Stimulated activated CD4-positive, alpha-beta T cell treated with anti-CD3 and anti-CD28 coated beads, Interleukin-12 subunit alpha, Interleukin-12 subunit beta, amount 100 ng/mL, for 48 hours (primary cell): ENCODE results near the gene PIM3.

ENCODE experiments used
- DNase-seq, 3 donors: peaks; one replicate each; pipeline ENCODE4 v3.0.0-alpha.2; 2020; ENCODE audit warnings: low read depth in 2 of 3, low spot score in 1 of 3

Gene PIM3

DNA sequence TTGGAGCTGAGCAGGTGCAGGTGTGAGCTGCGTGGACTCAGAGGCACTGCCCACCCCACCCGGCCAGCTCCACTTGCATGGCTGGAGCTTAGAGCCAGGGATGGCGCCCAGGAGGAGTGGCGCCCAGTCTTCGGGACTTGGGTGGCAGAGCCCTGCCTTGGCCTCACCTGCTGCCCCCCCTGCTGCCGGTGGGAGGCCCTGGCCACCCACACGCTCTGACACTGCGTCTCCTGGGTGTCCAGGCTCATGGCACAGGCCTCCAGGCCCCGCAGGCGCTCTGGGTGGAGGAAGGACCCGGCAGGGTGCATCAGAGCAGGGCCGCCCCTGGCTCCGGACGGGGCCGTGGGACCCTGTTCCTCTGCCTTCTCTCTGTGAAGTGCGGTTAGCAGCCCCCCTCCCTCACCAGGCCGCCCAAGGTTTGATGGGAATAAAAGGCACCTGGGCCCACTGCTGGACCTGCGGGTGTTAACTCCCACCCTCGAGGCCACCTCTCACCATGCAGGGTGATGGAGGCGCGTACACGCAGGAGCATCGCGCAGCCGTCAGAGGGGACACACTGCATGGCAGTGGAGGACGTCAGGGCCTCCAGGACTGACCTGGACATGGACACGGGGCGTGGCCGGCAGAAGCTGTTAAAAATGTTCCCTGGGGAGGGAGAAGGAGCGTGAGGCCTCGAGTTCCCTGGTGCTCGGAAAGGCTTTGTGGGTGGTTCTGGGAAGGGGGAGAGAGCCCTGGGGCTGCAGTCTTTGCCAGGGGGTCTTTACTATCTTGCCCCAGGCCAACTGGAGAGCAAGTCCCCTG lies 40.2 kb downstream of the PIM3 start:
- DNase-seq: no peak

DNA sequence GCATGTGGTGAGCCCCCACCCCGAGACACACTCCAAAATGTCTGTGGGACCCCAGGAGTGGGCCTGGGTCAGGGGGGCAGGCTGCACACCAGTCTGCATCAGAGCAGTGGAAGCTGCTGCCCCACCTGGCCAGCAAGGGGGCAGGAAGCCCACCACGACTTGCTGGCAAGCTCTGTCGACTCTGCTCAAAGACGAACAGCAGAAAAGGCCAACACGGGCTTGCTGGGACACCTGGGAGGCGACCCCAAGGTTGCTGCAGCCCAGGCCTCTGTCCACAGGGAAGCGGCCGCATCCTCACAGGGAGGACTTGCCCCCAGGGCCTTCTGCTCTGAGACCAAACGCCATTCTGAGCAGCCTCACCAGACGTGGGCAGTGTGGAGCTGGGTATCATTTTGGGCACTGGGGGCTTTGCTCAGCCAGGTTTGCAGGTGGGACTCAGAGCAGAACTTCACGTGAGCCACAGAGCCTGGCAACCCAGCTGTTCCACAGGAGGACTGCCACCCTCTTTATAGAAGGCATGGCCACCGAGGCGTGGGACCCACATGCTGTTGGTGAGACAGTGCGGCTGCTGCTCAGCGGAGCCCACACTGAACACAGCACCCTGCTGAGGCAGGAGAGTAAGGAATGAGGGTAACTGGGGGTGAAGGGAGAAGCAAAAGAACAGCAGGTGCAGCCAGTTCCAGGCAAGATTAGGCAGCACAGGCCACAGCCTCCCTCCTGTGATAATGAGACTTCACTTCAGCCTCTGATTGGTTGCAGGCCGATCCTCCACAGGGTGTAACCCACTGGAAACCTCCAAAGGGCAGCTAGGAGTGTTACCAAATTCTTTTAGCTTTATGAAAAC lies 41.0 kb downstream of the PIM3 start:
- DNase-seq: no peak

- no peak for DNase-seq
These were observed 42.2 kb downstream of the PIM3 start for GRCh38 chr22:50002791-50003190.

DNA sequence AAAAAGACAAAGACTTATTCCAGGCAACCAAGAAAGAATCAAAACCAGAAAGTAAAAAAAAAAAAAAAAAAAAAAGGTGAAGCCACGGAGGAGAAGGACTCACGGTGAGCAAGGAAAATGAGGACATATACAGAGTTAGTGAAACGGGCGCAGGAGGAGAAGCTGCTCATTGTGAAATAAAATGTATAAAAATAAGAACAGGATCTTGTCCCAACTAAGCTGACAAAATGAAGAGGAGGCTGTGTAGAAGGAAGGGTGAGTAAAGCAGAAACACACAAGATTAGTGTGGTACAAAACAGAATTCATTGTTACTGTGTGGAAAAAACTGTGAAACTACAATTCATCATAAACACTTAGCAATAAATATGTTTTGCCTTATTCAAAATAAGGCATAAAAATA lies 44.3 kb downstream of the PIM3 start:
- DNase-seq: no peak

GRCh38 chr22:50007057-50007511 lies 46.5 kb downstream of the PIM3 start:
- no peak for DNase-seq

DNA sequence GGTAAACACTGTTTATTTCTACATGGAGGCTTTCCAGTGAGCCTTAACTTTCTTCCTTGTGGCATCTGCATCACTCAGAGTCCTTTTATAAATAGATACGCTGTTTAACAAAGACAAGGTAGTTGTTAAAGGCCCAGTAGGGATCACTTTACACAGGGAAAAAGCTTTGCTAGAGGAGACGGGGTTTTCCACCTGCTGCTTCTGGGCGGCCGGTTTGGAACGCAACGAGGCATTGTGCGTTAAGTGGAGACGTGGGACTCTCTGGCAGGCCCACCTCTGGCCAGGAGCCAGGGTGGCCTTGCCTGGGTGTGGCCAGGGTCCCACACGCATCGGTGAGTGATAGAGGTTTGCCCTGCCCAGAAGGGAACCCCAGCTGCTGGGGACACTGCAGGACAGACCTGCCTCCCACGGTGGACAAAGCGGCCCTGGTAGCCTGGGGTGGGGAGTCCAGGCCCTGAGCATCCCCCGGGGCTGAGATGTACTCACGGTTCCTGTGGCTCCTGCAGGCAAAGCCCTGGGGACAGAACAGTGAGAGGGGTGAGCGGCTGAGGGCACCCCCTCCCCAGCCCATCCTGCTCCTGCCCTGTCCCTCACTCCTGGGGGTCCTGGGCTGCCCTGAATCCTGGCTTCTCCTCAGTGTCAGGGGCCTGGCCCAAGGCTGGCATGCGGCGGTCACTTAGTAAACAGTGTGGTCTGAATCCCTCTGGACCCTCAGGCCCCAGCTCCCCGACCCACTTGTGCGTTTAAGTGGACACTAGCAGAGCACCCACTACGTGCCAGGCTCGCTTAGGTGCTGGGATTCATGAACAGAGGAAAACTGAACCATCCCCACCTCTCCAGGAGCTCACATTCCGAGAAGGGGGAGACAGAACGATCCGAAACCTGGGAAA lies 47.8 kb downstream of the PIM3 start:
- DNase-seq: no peak

- no peak for DNase-seq
These were observed 48.7 kb downstream of the PIM3 start for GRCh38 chr22:50009251-50009650.

GRCh38 chr22:50009765-50010675 lies 49.4 kb downstream of the PIM3 start:
- DNase-seq: no peak

GRCh38 chr22:50010676-50011446 lies 50.3 kb downstream of the PIM3 start:
- DNase-seq: no peak

GRCh38 chr22:50011447-50012210 lies 51.1 kb downstream of the PIM3 start:
- no peak for DNase-seq

DNA sequence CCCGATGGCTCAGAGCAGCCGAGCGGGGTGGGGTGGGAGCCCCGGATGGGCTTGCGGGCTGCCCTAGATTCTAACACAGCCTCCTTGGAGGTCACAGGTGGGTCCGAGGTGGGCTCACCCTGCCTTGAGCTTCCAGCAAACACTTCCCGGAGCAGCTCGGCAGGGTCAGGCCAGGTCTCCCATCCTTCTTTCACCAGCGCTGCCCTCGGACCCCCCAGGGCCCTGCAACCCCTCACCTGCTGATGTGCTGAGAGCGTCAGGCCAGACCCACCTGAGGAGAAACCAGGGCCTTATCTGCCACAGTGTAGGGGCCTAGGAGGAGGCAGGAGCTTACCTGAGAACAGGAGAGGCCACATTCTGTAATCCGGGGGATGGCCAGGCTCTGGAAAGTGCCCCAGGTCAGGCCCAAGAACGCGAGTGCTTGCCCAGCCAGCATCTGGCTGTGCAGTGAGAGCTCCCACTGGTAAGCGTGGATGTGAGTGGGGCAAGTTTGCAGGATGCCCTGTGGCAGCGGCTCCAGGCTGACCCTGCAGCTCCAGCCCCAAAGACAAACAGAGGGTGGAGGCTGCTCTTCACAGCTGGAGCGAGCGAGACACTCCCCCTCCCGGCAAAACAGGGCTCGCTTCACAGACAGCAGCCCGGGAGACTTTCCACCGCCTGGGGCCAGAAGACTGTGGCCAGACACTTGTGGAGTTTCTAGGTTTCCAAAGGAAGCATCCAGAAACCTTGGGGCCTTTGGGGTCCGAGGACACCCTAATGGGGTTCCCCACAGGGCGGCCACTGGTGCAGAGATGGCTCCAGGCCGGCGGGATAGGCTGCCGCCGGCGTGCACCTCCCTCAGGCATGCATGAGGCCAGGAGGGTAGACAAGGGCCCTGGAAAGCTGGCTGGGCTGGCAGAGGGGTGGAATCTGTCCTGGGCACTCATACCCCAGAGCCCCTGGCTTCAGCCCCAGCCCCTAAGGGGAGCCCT lies 51.9 kb downstream of the PIM3 start, which contains the start of gene IL17REL:
TSS of gene IL17REL (minus strand) at position 555 of the 971 bp plus-strand sequence. CDS start at position 436, 119 bp downstream.
- DNase-seq: no peak
